CD4-positive, alpha-beta T cell (primary cell): ENCODE results near the gene SUGP1. TPM values are rescaled to one million over a fixed set of nuclear protein-coding genes. Genes with fewer than 3 reads are reported as not detected.

ENCODE experiments used
- ATAC-seq: fragments of 200-7000 bp; cut with Tn5 transposase; one replicate; pipeline ENCODE4 v1.10.0; 2022; ENCODE audit warnings: mild to moderate bottlenecking; ENCODE audit not compliant: poor library complexity
- CTCF ChIA-PET: fragments of 350-600 bp; sonication (Branson Sonifier 250); formaldehyde crosslinking; loops from one replicate; lab custom pipeline; 2021; ENCODE audit warnings: antibody characterized with exemption, inconsistent platforms; lab: Charles Lee
- POLR2A ChIA-PET: fragments of 350-600 bp; sonication (Branson Sonifier 250); formaldehyde crosslinking; loops from one replicate; lab custom pipeline; 2021; ENCODE audit warnings: antibody characterized with exemption, inconsistent platforms; lab: Charles Lee
- DNase-seq, 14 experiments: peaks; one replicate each; pipeline ENCODE4 v3.0.0-alpha.2; 2013 to 2020; ENCODE audit warnings: mixed read lengths in 2 of 14
- H3K27ac ChIP-seq, 2 donors: one replicate each; pipeline versions ENCODE4 v1.5.1 to v1.7.0; 2013; ENCODE audit warnings: low read length in 2 of 2, low read depth in 1 of 2, mild to moderate bottlenecking in 1 of 2
- H3K27me3 ChIP-seq, 2 experiments: 1 replicate in 1 of 2; 2 replicates in 1 of 2; pipeline versions ENCODE4 v1.6.1 to v1.7.0; 2013; ENCODE audit warnings: low read length in 2 of 2, control low read depth in 1 of 2, mild to moderate bottlenecking in 1 of 2, moderate library complexity in 1 of 2; ENCODE audit not compliant: insufficient read depth in 2 of 2, control insufficient read depth in 1 of 2
- H3K36me3 ChIP-seq: one replicate; pipeline ENCODE4 v1.6.1; 2013; ENCODE audit warnings: low read length, control low read depth; ENCODE audit not compliant: insufficient read depth
- H3K4me1 ChIP-seq: one replicate; pipeline ENCODE4 v1.6.1; 2013; ENCODE audit warnings: low read length, control low read depth; ENCODE audit not compliant: insufficient read depth
- H3K4me3 ChIP-seq: one replicate; pipeline ENCODE4 v1.5.1; 2013; ENCODE audit warnings: mild to moderate bottlenecking, low read length, moderate library complexity
- H3K9me3 ChIP-seq, 2 experiments: 1 replicate in 1 of 2; 2 replicates in 1 of 2; pipeline versions ENCODE4 v1.6.1 to v1.7.0; 2013; ENCODE audit warnings: low read length in 2 of 2, mild to moderate bottlenecking in 2 of 2, control low read depth in 1 of 2, moderate library complexity in 1 of 2; ENCODE audit not compliant: control insufficient read depth in 1 of 2, insufficient read depth in 1 of 2
- H3K27ac Mint-ChIP-seq: one replicate; pipeline ENCODE4 v1.8.0; 2020; ENCODE audit warnings: mixed read lengths
- H3K27me3 Mint-ChIP-seq: one replicate; pipeline ENCODE4 v1.8.0; 2021; ENCODE audit warnings: mixed read lengths
- H3K36me3 Mint-ChIP-seq: one replicate; pipeline ENCODE4 v1.8.0; 2021; ENCODE audit warnings: low read depth, mixed read lengths
- H3K4me1 Mint-ChIP-seq: one replicate; pipeline ENCODE4 v1.8.0; 2021; ENCODE audit warnings: low read depth, mixed read lengths
- H3K4me3 Mint-ChIP-seq: one replicate; pipeline ENCODE4 v1.8.0; 2020; ENCODE audit warnings: mild to moderate bottlenecking, mixed read lengths
- H3K9me3 Mint-ChIP-seq: one replicate; pipeline ENCODE4 v1.8.0; 2020; ENCODE audit warnings: mixed read lengths
- CTCF ChIP-seq: fragments of 200-600 bp; IDR thresholded peaks from one replicate; pipeline ENCODE4 v1.8.0; 2022; ENCODE audit warnings: antibody characterized with exemption, mild to moderate bottlenecking
- intact Hi-C, 2 experiments: fragments of 100-400 bp; cut with DNase I in 1 of 2; cut with micrococcal nuclease in 1 of 2; formaldehyde crosslinking; loops; one replicate each; pipeline versions ENCODE4 v1.15.1 to v1.9.0; 2023 to 2025; cut with DNase I, micrococcal nuclease
- total RNA-seq, 174 experiments: library from RNA in 2 of 174; stranded (reverse) in 2 of 174; gene quantifications; one replicate each; pipeline ENCODE4 v1.2.3 and lab custom pipeline; 2021 to 2026

SUGP1 gene
- total RNA-seq, 2 experiments from 2014 or later = 49.7 to 56.0 TPM

GRCh38 chr19:19335408-19336158, 15.3 kb upstream of the SUGP1 start:
- H3K4me3 Mint-ChIP-seq = no peak overlapping the region
- POLR2A ChIA-PET = no interaction called here
- no peak for TF ChIP-seq CTCF
- Histone ChIP-seq H3K9me3 (no peaks in the 10 kb centered on the region), H3K36me3 (peaks cover 78% of the 10 kb centered on the region), H3K4me3 (no peak overlapping the region), H3K27ac (no peak overlapping the region), H3K4me1 (no peaks in the 10 kb centered on the region), H3K27me3 (no peaks in the 10 kb centered on the region)
- peaks cover 5% of the 10 kb centered on the region for H3K4me1 Mint-ChIP-seq
- intact Hi-C loops = no loop called here
- no peak for DNase-seq
- peaks cover 67% of the 10 kb centered on the region for H3K36me3 Mint-ChIP-seq
- ATAC-seq = no peak
- no peaks in the 10 kb centered on the region for H3K27me3 Mint-ChIP-seq
- no peak overlapping the region for H3K27ac Mint-ChIP-seq
- no peaks in the 10 kb centered on the region for H3K9me3 Mint-ChIP-seq
- CTCF ChIA-PET = no interaction called here

DNA sequence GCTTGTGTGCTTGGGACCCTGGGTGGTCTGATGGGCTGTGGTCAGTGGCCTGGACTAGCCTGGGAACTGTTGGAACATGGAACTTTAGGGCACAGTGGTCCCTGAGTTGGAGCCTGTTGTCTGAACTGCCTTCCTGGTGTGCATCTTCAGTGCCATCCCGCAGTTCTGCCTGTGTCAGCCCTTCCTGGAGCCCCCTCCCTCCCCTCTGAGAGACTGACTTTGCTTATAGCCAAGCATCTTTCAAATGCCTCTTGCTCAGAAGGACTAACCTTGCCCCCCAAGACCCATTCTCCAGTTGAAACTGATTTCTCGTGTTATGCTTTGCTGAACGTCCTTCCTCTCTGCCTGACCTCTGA, 14.7 kb upstream of the SUGP1 start:
- ATAC-seq (no peak), DNase-seq (no peak)
- ChIA-PET CTCF (no interaction called here), POLR2A (no interaction called here)
- Mint-ChIP-seq H3K27ac (no peak overlapping the region), H3K4me1 (peaks cover 5% of the 10 kb centered on the region), H3K4me3 (no peak overlapping the region), H3K36me3 (peaks cover 67% of the 10 kb centered on the region), H3K27me3 (no peaks in the 10 kb centered on the region), H3K9me3 (no peaks in the 10 kb centered on the region)
- no peak for TF ChIP-seq CTCF
- no peak overlapping the region for H3K27ac ChIP-seq
- H3K4me3 ChIP-seq = no peak overlapping the region
- no peaks in the 10 kb centered on the region for H3K9me3 ChIP-seq
- no peaks in the 10 kb centered on the region for H3K27me3 ChIP-seq
- no peaks in the 10 kb centered on the region for H3K4me1 ChIP-seq
- peaks cover 81% of the 10 kb centered on the region for H3K36me3 ChIP-seq
- intact Hi-C loops = no loop called here

DNA sequence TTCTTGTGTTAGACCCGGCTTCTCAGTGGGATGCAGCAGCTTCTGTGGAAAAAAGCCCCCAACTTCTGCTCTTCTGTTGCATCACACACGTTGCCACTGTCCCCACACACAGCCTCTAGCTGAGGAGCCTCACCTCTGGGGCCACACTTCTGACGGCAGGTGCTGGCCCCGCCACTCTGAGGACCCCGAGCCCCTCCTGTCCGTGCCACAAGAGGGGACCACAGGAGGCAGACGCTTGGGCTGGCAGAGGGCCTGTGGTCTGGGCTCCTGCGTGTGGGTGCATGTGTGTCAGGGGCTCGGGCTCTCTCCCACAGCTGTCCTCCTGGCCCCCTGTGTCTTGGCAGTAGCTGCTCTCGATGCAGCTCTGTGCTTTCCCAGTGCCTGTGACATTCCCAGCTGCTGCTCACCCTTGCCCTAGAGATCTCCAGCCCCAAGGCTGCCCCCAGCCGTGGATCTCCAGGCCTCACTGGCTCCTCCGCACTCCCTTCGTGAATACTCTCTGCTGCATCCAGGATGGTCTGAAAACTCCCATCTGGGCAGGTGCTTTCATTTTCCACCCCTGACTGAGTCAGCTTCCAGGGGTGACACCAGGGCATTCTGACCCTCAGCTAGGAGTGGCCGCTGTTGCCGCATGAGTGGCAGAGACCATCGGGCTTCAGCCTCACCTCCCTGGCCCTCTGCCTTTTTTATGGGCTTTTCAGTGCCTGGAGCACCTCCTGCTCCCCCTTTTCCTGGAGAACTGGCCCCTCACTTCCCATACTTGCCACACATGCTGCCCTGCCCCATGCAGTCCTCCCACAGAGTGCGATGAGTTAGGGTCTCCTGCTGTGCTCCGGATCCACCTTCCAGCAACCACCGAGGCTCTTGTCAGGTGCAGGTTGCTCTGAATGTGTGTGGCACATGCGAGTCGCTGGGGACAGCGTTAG, 14.0 kb upstream of the SUGP1 start:
- H3K27me3 ChIP-seq = no peaks in the 10 kb centered on the region
- no peak overlapping the region for H3K27ac ChIP-seq
- POLR2A ChIA-PET = no interaction called here

More for the DNA sequence above, 14.0 kb upstream of the SUGP1 start:
- Mint-ChIP-seq H3K27me3 (no peaks in the 10 kb centered on the region), H3K27ac (no peak overlapping the region), H3K4me3 (no peak overlapping the region), H3K9me3 (no peaks in the 10 kb centered on the region), H3K36me3 (peaks cover 70% of the 10 kb centered on the region), H3K4me1 (peaks cover 8% of the 10 kb centered on the region)
- Histone ChIP-seq H3K4me1 (peaks cover 2% of the 10 kb centered on the region), H3K9me3 (no peaks in the 10 kb centered on the region), H3K4me3 (no peak overlapping the region), H3K36me3 (peaks cover 82% of the 10 kb centered on the region)
- intact Hi-C loops = no loop called here
- CTCF ChIA-PET = interaction anchor here (1.0 kb wide), 2 partner anchors 73 to 156 kb away, joined by 3 read pairs; no protein-coding TSS in a partner anchor
- no peak for TF ChIP-seq CTCF
- ATAC-seq (no peak), DNase-seq (no peak)
